ENCODE results near the gene CTSL.
"Not testable (repeated sequence)": the region's sequence is repeated elsewhere in the genome, so short reads cannot be mapped to it uniquely, and the experiment has no call there.

The CTSL gene

GRCh38 chr9:87742813-87743428 lies 17.0 kb downstream of the CTSL start:
- H3K4me1 ChIP-seq: no peaks in the 10 kb centered on the region
- no peak for DNase-seq
- H3K36me3 ChIP-seq: no peaks in the 10 kb centered on the region
- no peaks in the 10 kb centered on the region; the same call in 1 of the 2 replicates for H3K9me3 ChIP-seq
- no peak overlapping the region for H3K4me3 ChIP-seq (ENCODE audit: low read depth, low read length)
- TF ChIP-seq CTCF (IDR thresholded peaks at IDR 0.05; ENCODE audit: low read depth, low read length): no peak
- H3K27me3 ChIP-seq: peaks cover 3% of the 10 kb centered on the region; the same call in 1 of the 2 replicates

- not testable (repeated sequence) for H3K4me1 ChIP-seq; DNase-seq; H3K27me3 ChIP-seq; H3K9me3 ChIP-seq; H3K4me3 ChIP-seq (ENCODE audit: low read depth, low read length); H3K36me3 ChIP-seq
These were observed 18.3 kb downstream of the CTSL start for GRCh38 chr9:87744247-87744646.

GRCh38 chr9:87746186-87746585 lies 20.3 kb downstream of the CTSL start:
- DNase-seq: no peak
- H3K4me1 ChIP-seq: no peaks in the 10 kb centered on the region

GRCh38 chr9:87748881-87749280 lies 23.0 kb downstream of the CTSL start:
- DNase-seq: no peak
- H3K27me3 ChIP-seq: peaks cover 3% of the 10 kb centered on the region; the same call in 1 of the 2 replicates
- no peak for TF ChIP-seq CTCF (IDR thresholded peaks at IDR 0.05; ENCODE audit: low read depth, low read length)
- no peaks in the 10 kb centered on the region; the same call in 1 of the 2 replicates for H3K9me3 ChIP-seq
- H3K4me3 ChIP-seq (ENCODE audit: low read depth, low read length): no peak overlapping the region
- H3K36me3 ChIP-seq: no peaks in the 10 kb centered on the region
- H3K4me1 ChIP-seq: no peaks in the 10 kb centered on the region

More at GRCh38 chr9:87746186-87746585, 20.3 kb downstream of the CTSL start:
- Histone ChIP-seq H3K36me3 (no peaks in the 10 kb centered on the region), H3K9me3 (no peaks in the 10 kb centered on the region; the same call in 1 of the 2 replicates), H3K4me3 (ENCODE audit: low read depth, low read length) (no peak overlapping the region), H3K27me3 (peaks cover 3% of the 10 kb centered on the region; the same call in 1 of the 2 replicates)
- TF ChIP-seq CTCF (IDR thresholded peaks at IDR 0.05; ENCODE audit: low read depth, low read length): no peak

- no peak for TF ChIP-seq CTCF (IDR thresholded peaks at IDR 0.05; ENCODE audit: low read depth, low read length)
- no peak overlapping the region for H3K4me3 ChIP-seq (ENCODE audit: low read depth, low read length)
- no peaks in the 10 kb centered on the region for H3K36me3 ChIP-seq
- no peaks in the 10 kb centered on the region for H3K9me3 ChIP-seq
- DNase-seq: no peak
- peaks cover 3% of the 10 kb centered on the region; the same call in 1 of the 2 replicates for H3K27me3 ChIP-seq
- H3K4me1 ChIP-seq: no peaks in the 10 kb centered on the region
These were observed 23.6 kb downstream of the CTSL start for GRCh38 chr9:87749335-87750035.

- DNase-seq: no peak
- no peaks in the 10 kb centered on the region for H3K9me3 ChIP-seq
- H3K4me3 ChIP-seq (ENCODE audit: low read depth, low read length): no peak overlapping the region
- no peak for TF ChIP-seq CTCF (IDR thresholded peaks at IDR 0.05; ENCODE audit: low read depth, low read length)
- H3K27me3 ChIP-seq: peaks cover 3% of the 10 kb centered on the region; the same call in 1 of the 2 replicates
- H3K36me3 ChIP-seq: no peaks in the 10 kb centered on the region
- no peaks in the 10 kb centered on the region for H3K4me1 ChIP-seq
These were observed 24.8 kb downstream of the CTSL start for GRCh38 chr9:87750726-87751125.

Measured in BE2C (cell line).